Measurements from ENCODE around the gene ID3. TPM values are rescaled to one million over a fixed set of nuclear protein-coding genes. Genes with fewer than 3 reads are reported as not detected.

The ID3 gene
- total and polyA plus RNA-seq, 9 of the 15 experiments (the other 6 are each of a cell fraction or from before 2014, with no cell fraction given) = 6.8 to 59.8 (median 23.5) TPM

DNA sequence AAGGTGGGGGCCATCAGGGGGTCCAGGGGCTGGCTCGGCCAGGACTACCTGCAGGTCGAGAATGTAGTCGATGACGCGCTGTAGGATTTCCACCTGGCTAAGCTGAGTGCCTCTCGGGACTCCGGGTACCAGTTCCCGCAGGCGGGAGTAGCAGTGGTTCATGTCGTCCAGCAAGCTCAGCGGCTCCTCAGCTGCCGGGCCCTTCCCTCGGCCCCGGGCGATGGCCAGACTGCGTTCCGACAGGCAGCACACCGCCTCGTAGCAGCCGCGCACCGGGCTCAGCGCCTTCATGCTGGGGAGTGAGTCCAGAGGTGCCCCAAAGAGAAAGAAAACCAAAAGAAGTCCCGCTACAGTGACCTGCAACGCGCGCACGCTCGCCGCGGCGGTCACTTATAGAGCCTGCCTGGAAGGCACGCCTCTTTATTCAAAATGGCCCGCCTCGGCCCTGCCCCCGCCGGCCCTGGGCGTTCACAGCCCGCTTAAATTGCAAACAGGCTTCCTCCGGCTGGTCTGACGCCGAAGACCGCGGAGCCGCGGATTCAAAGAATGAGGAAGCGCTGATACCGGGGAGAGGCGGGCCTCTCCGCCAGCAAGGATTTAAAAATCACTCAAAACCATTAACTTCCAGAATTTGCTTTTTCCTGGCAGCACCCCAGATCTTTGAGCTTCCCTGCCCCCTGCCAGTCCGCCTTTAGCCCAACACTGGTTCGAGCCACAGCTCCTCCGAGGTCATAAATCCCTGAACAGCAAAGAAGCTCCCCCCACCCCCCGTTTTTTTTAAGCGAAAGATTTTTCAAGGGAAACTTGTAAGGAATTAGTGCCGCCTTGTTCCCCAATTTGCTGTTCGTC, at the start of gene ID3 (continued):
- TF ChIP-seq NONO (IDR thresholded peaks at IDR 0.05; ENCODE audit: low read depth in 2 of 2, low read length in 1 of 2) = peak; percentile 31 to 45; a peak in 1 of 4 replicates
- TF ChIP-seq, protein P1, sequence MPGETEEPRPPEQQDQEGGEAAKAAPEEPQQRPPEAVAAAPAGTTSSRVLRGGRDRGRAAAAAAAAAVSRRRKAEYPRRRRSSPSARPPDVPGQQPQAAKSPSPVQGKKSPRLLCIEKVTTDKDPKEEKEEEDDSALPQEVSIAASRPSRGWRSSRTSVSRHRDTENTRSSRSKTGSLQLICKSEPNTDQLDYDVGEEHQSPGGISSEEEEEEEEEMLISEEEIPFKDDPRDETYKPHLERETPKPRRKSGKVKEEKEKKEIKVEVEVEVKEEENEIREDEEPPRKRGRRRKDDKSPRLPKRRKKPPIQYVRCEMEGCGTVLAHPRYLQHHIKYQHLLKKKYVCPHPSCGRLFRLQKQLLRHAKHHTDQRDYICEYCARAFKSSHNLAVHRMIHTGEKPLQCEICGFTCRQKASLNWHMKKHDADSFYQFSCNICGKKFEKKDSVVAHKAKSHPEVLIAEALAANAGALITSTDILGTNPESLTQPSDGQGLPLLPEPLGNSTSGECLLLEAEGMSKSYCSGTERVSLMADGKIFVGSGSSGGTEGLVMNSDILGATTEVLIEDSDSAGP (CRISPR knock-in tag; IDR thresholded peaks at IDR 0.05) = no peak
- TF ChIP-seq, protein P2, sequence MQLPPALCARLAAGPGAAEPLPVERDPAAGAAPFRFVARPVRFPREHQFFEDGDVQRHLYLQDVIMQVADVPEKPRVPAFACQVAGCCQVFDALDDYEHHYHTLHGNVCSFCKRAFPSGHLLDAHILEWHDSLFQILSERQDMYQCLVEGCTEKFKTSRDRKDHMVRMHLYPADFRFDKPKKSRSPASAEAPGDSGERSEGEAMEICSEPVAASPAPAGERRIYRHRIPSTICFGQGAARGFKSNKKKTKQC (CRISPR knock-in tag; IDR thresholded peaks at IDR 0.05) = peak; percentile 19
- TF ChIP-seq POLR2A (conservative IDR thresholded peaks at IDR 0.05) = peak; percentile 99
- peak; percentile 41; the same call in 1 of the 2 replicates for TF ChIP-seq ZNF384 (IDR thresholded peaks at IDR 0.05; ENCODE audit: low read depth, low read length)
- TF ChIP-seq, protein P3, sequence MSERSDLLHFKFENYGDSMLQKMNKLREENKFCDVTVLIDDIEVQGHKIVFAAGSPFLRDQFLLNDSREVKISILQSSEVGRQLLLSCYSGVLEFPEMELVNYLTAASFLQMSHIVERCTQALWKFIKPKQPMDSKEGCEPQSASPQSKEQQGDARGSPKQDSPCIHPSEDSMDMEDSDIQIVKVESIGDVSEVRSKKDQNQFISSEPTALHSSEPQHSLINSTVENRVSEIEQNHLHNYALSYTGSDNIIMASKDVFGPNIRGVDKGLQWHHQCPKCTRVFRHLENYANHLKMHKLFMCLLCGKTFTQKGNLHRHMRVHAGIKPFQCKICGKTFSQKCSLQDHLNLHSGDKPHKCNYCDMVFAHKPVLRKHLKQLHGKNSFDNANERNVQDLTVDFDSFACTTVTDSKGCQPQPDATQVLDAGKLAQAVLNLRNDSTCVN (CRISPR knock-in tag; IDR thresholded peaks at IDR 0.05) = no peak
- 0 out of 2 replicates have a peak, but pooled peaks have one; percentile 43 for TF ChIP-seq NR3C1 (CRISPR knock-in tag; IDR thresholded peaks at IDR 0.05)
- TF ChIP-seq, protein P4, sequence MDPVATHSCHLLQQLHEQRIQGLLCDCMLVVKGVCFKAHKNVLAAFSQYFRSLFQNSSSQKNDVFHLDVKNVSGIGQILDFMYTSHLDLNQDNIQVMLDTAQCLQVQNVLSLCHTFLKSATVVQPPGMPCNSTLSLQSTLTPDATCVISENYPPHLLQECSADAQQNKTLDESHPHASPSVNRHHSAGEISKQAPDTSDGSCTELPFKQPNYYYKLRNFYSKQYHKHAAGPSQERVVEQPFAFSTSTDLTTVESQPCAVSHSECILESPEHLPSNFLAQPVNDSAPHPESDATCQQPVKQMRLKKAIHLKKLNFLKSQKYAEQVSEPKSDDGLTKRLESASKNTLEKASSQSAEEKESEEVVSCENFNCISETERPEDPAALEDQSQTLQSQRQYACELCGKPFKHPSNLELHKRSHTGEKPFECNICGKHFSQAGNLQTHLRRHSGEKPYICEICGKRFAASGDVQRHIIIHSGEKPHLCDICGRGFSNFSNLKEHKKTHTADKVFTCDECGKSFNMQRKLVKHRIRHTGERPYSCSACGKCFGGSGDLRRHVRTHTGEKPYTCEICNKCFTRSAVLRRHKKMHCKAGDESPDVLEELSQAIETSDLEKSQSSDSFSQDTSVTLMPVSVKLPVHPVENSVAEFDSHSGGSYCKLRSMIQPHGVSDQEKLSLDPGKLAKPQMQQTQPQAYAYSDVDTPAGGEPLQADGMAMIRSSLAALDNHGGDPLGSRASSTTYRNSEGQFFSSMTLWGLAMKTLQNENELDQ (CRISPR knock-in tag; IDR thresholded peaks at IDR 0.05; ENCODE audit: borderline replicate concordance) = no peak
- peak; percentile 91 for TF ChIP-seq SMAD1 (IDR thresholded peaks at IDR 0.05; ENCODE audit: low read depth, low read length, partially characterized antibody)
- peak; percentile 39 to 93 (median 89) for TF ChIP-seq YY1 (IDR thresholded peaks at IDR 0.05; ENCODE audit: borderline replicate concordance in 1 of 3, control insufficient read depth in 1 of 3, extremely low read depth in 1 of 3, insufficient read depth in 3 of 3, insufficient read length in 1 of 3, insufficient replicate concordance in 2 of 3, low read depth in 1 of 3, low read length in 2 of 3)
- TF ChIP-seq ZNF780A (CRISPR knock-in tag; IDR thresholded peaks at IDR 0.05) = no peak
- 0 out of 2 replicates have a peak, but pooled peaks have one; percentile 15 for TF ChIP-seq CBX5 (IDR thresholded peaks at IDR 0.05; ENCODE audit: borderline replicate concordance, low read depth)
- TF ChIP-seq POLR2H (tag; IDR thresholded peaks at IDR 0.05; ENCODE audit: low read depth) = peak; percentile 97
- TF ChIP-seq ZNF253 (CRISPR knock-in tag; conservative IDR thresholded peaks at IDR 0.05) = no peak
- no peak for TF ChIP-seq MTA2 (IDR thresholded peaks at IDR 0.05; ENCODE audit: low read depth)
- TF ChIP-seq RBM25 (IDR thresholded peaks at IDR 0.05; ENCODE audit: low read depth, low read length, severe bottlenecking) = no peak
- TF ChIP-seq TAF1 (IDR thresholded peaks at IDR 0.05; ENCODE audit: control insufficient read depth, extremely low read depth, insufficient read depth, low read length, severe bottlenecking) = peak; percentile 78
- TF ChIP-seq NFRKB (IDR thresholded peaks at IDR 0.05; ENCODE audit: low read depth) = no peak
- peak; percentile 51; the same call in 1 of the 2 replicates for TF ChIP-seq ELF2 (CRISPR knock-in tag; IDR thresholded peaks at IDR 0.05)
- TF ChIP-seq CREM (IDR thresholded peaks at IDR 0.05; ENCODE audit: low read depth) = peak; percentile 72; the same call in 1 of the 2 replicates
- TF ChIP-seq HLTF (IDR thresholded peaks at IDR 0.05) = 0 out of 2 replicates have a peak, but pooled peaks have one; percentile 26
- TF ChIP-seq ZNF717 (CRISPR knock-in tag; IDR thresholded peaks at IDR 0.05) = no peak
